Astrocyte (in vitro differentiated cells and primary cell): ENCODE results near the gene GM2A. TPM values are rescaled to one million over a fixed set of nuclear protein-coding genes. Genes with fewer than 3 reads are reported as not detected.

Experiments used
- DNase-seq: peaks from one replicate; pipeline ENCODE4 v3.0.0-alpha.2; 2010; ENCODE audit warnings: low read depth
- FAIRE-seq: peaks from 2 replicates; lab custom pipeline; 2011; peaks lifted over from hg19 to GRCh38; lab: Jason Lieb, UNC
- H2AFZ ChIP-seq: 2 replicates; pipeline ENCODE4 v1.6.0; 2012; ENCODE audit warnings: low read depth, low read length, inconsistent platforms
- H3K27ac ChIP-seq: 2 replicates; pipeline ENCODE4 v1.5.1; 2011; ENCODE audit warnings: low read depth, low read length, inconsistent platforms
- H3K27me3 ChIP-seq: 2 replicates; pipeline ENCODE4 v1.6.0; 2011; ENCODE audit warnings: low read length, inconsistent platforms; ENCODE audit not compliant: insufficient read depth
- H3K36me3 ChIP-seq: 2 replicates; pipeline ENCODE4 v1.5.1; 2011; ENCODE audit warnings: low read length, inconsistent platforms; ENCODE audit not compliant: insufficient read depth
- H3K4me1 ChIP-seq: 2 replicates; pipeline ENCODE4 v1.5.1; 2011; ENCODE audit warnings: low read length, inconsistent platforms; ENCODE audit not compliant: insufficient read depth
- H3K4me2 ChIP-seq: 2 replicates; pipeline ENCODE4 v1.6.0; 2012; ENCODE audit warnings: low read length, inconsistent platforms
- H3K4me3 ChIP-seq: 2 replicates; pipeline ENCODE4 v1.5.1; 2011; ENCODE audit warnings: low read depth, mild to moderate bottlenecking, low read length, inconsistent platforms; ENCODE audit not compliant: insufficient read depth
- H3K79me2 ChIP-seq: 2 replicates; pipeline ENCODE4 v1.6.0; 2012; ENCODE audit warnings: mild to moderate bottlenecking, low read length, inconsistent platforms; ENCODE audit not compliant: insufficient read depth
- H3K9ac ChIP-seq: 2 replicates; pipeline ENCODE4 v1.6.0; 2012; ENCODE audit warnings: mild to moderate bottlenecking, low read length, inconsistent platforms
- H3K9me3 ChIP-seq: 2 replicates; pipeline ENCODE4 v1.5.1; 2012; ENCODE audit warnings: low read depth, mild to moderate bottlenecking, low read length, inconsistent platforms; ENCODE audit not compliant: insufficient read depth
- H4K20me1 ChIP-seq: 2 replicates; pipeline ENCODE4 v1.6.0; 2012; ENCODE audit warnings: low read length, inconsistent platforms; ENCODE audit not compliant: insufficient read depth
- H3K27ac Mint-ChIP-seq: one replicate; pipeline ENCODE4 v1.8.0; 2021; ENCODE audit warnings: mild to moderate bottlenecking, mixed read lengths; ENCODE audit not compliant: unreplicated experiment
- H3K27me3 Mint-ChIP-seq: one replicate; pipeline ENCODE4 v1.8.0; 2021; ENCODE audit warnings: low read depth, mixed read lengths; ENCODE audit not compliant: unreplicated experiment
- H3K36me3 Mint-ChIP-seq: one replicate; pipeline ENCODE4 v1.8.0; 2021; ENCODE audit warnings: low read depth, mixed read lengths; ENCODE audit not compliant: unreplicated experiment
- H3K4me1 Mint-ChIP-seq: one replicate; pipeline ENCODE4 v1.8.0; 2021; ENCODE audit warnings: low read depth, mixed read lengths; ENCODE audit not compliant: unreplicated experiment
- H3K4me3 Mint-ChIP-seq: one replicate; pipeline ENCODE4 v1.8.0; 2021; ENCODE audit warnings: mild to moderate bottlenecking, moderate library complexity, mixed read lengths; ENCODE audit not compliant: unreplicated experiment
- H3K9me3 Mint-ChIP-seq: one replicate; pipeline ENCODE4 v1.8.0; 2021; ENCODE audit warnings: mild to moderate bottlenecking, mixed read lengths; ENCODE audit not compliant: unreplicated experiment
- CTCF ChIP-seq: IDR thresholded peaks from 2 replicates; pipeline ENCODE4 v1.5.1; 2011; ENCODE audit warnings: low read depth, mild to moderate bottlenecking, inconsistent platforms, low read length, moderate library complexity; ENCODE audit not compliant: insufficient read depth
- EZH2 ChIP-seq: IDR thresholded peaks from 2 replicates; pipeline ENCODE4 v1.6.1; 2012; ENCODE audit warnings: mild to moderate bottlenecking, low read length, inconsistent platforms; ENCODE audit not compliant: insufficient read depth
- total RNA-seq: library from RNA; stranded (reverse); gene quantifications from 2 replicates; pipeline ENCODE4 v1.2.1, GENCODE V29; 2021

Gene GM2A
- total RNA-seq, 1 donor from 2014 or later: 23.4 TPM

DNA sequence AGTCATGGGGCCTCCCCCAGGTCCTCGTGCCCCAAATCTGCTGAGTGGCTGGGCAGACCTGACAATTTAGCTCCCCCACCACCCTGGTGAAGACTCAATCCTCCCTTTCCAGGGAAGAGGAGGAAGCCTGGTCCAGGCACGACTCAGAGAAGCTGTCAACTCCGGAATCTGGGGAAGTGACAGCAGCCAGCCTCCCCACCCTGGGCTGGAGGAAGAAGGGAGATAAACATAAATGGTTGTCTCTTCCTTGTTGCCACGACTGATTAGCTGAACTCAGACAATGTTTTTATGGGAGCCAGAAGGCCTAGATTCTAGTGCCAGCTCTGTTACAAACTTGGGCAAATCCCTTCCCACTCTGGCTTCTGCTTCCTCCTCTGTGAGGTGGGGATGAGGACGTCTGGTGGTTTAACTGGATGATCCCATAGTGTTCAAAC lies 44.5 kb upstream of the GM2A start:
- Mint-ChIP-seq H3K36me3 (peaks cover 2% of the 10 kb centered on the region), H3K27ac (no peak overlapping the region), H3K9me3 (no peaks in the 10 kb centered on the region), H3K4me1 (no peaks in the 10 kb centered on the region), H3K27me3 (peaks cover 7% of the 10 kb centered on the region), H3K4me3 (no peak overlapping the region)
- no peaks in the 10 kb centered on the region for H3K36me3 ChIP-seq
- no peak overlapping the region for H3K4me2 ChIP-seq
- no peak overlapping the region for H3K27ac ChIP-seq
- no peak for DNase-seq
- H3K27me3 ChIP-seq: no peaks in the 10 kb centered on the region
- no peak overlapping the region for H2AFZ ChIP-seq
- TF ChIP-seq CTCF (no peak), EZH2 (no peak)
- no peaks in the 10 kb centered on the region for H4K20me1 ChIP-seq
- H3K4me1 ChIP-seq: no peaks in the 10 kb centered on the region
- no peaks in the 10 kb centered on the region for H3K9me3 ChIP-seq
- H3K4me3 ChIP-seq: no peak overlapping the region
- H3K79me2 ChIP-seq: no peaks in the 10 kb centered on the region
- H3K9ac ChIP-seq: no peak overlapping the region
- no peak for FAIRE-seq

DNA sequence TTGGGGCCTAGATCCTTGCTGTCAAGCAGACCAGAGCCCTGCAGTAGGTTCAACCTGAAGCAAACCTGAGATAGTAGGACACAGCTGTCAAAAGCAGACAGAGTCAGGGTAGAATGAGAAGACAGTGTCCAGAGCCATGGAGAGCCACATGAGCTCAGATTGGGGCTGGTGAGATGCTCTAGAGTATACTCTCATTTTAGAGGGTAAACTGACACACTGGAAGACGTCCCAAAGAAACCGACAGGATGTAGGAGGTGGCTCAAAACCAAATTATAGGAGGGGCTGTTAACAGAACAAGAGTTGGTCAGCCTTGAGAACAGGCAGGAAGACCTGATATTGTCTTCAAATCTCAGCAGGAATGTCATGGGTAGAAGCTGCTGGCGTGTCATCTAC lies 40.6 kb upstream of the GM2A start:
- Mint-ChIP-seq H3K4me3 (no peak overlapping the region), H3K27ac (peak overlapping the region; percentile 34), H3K36me3 (peaks cover 2% of the 10 kb centered on the region), H3K9me3 (no peaks in the 10 kb centered on the region), H3K4me1 (no peaks in the 10 kb centered on the region), H3K27me3 (peaks cover 7% of the 10 kb centered on the region)
- FAIRE-seq (no peak), DNase-seq (no peak)
- H3K4me3 ChIP-seq: no peak overlapping the region
- no peak overlapping the region for H3K9ac ChIP-seq
- no peak overlapping the region for H3K4me2 ChIP-seq
- H3K36me3 ChIP-seq: no peaks in the 10 kb centered on the region
- H3K27me3 ChIP-seq: no peaks in the 10 kb centered on the region
- no peak overlapping the region for H3K27ac ChIP-seq
- TF ChIP-seq CTCF: no peak
- no peak for TF ChIP-seq EZH2
- H3K9me3 ChIP-seq: no peaks in the 10 kb centered on the region
- no peaks in the 10 kb centered on the region for H3K79me2 ChIP-seq
- no peaks in the 10 kb centered on the region for H3K4me1 ChIP-seq
- no peaks in the 10 kb centered on the region for H4K20me1 ChIP-seq
- no peak overlapping the region for H2AFZ ChIP-seq

DNA sequence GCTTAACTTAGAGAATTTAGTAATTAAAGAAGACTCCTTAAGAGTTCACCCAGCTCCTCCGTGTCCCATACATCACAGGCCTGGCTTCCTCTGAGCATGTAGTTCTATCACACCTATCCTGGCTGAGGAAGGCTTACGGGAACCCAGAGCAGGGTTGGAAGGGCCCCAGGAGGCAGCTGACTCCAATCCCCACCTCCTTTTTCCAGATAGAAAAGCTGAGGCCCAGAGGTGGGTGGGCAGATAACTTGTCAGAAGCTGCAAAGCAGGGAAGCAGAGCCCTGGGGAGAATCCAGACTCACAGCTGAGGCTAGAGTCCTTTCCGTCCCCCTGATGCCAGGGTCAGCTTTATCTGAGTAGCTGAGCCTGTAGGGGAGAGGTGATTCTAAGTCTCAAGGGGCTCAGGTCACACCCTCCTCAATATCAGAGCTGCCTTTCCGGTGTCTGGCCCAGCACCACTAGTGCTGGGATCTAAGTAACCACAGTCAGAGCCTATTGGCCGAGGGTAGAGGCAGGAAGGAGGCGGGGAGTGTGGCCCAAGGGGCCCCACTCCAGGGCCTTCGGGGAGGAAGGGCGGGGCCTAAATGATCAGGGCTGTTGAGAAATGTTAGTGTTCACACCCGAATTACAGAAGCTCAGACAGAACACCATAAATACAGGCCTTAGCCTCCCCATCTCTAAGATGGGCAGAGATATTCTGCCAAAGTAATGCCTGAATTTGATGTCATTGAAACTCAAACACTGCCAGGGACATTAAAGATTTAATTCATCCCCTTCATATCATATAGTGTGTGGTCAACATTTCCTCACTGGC lies 39.0 kb upstream of the GM2A start:
- peaks cover 2% of the 10 kb centered on the region for H3K36me3 Mint-ChIP-seq

More for the DNA sequence above, 39.0 kb upstream of the GM2A start:
- no peaks in the 10 kb centered on the region for H3K9me3 ChIP-seq
- H3K79me2 ChIP-seq: no peaks in the 10 kb centered on the region
- no peaks in the 10 kb centered on the region for H3K36me3 ChIP-seq
- Mint-ChIP-seq H3K27me3 (peaks cover 5% of the 10 kb centered on the region), H3K9me3 (no peaks in the 10 kb centered on the region), H3K4me1 (no peaks in the 10 kb centered on the region), H3K4me3 (no peak overlapping the region), H3K27ac (no peak overlapping the region)
- no peak for TF ChIP-seq EZH2
- no peak for TF ChIP-seq CTCF
- H3K27ac ChIP-seq: no peak overlapping the region
- no peak overlapping the region for H2AFZ ChIP-seq
- FAIRE-seq (no peak), DNase-seq (no peak)
- no peaks in the 10 kb centered on the region for H3K27me3 ChIP-seq
- no peak overlapping the region for H3K9ac ChIP-seq
- no peak overlapping the region for H3K4me3 ChIP-seq
- no peaks in the 10 kb centered on the region for H3K4me1 ChIP-seq
- peak overlapping the region; percentile 13 for H3K4me2 ChIP-seq
- H4K20me1 ChIP-seq: no peaks in the 10 kb centered on the region
